ENCODE data around the gene PCNT. TPM values are rescaled to one million over a fixed set of nuclear protein-coding genes. Genes with fewer than 3 reads are reported as not detected.

PCNT gene
- total and polyA plus RNA-seq, 10 of the 15 experiments (the other 5 are each of a cell fraction or from before 2014, with no cell fraction given) = 2.9 to 39.6 (median 20.5) TPM

GRCh38 chr21:46454634-46455390, 130.9 kb downstream of the PCNT start:
- Histone ChIP-seq H3K4me3 (no peak overlapping the region), H4K20me1 (ENCODE audit: control insufficient read depth, insufficient read depth) (no peaks in the 10 kb centered on the region), H3K9me3 (replicated peaks; ENCODE audit: control insufficient read depth, insufficient read depth, low read length) (no peaks in the 10 kb centered on the region; the same call in 2 of the 3 replicates), H3K79me2 (ENCODE audit: control insufficient read depth, insufficient read depth, low read length) (peaks cover 35% of the 10 kb centered on the region), H3K27me3 (replicated peaks in 1 of 2; ENCODE audit: control insufficient read depth in 2 of 2, insufficient read depth in 2 of 2, low read length in 1 of 2) (no peaks in the 10 kb centered on the region), H3K9ac (ENCODE audit: control insufficient read depth, insufficient read depth, low read length) (no peak overlapping the region), H3K36me3 (ENCODE audit: control insufficient read depth in 2 of 2, insufficient read depth in 2 of 2, low read length in 1 of 2) (peaks cover 0 to 12% of the 10 kb centered on the region in 2 experiments; a peak in 2 of 4 replicates), H3K4me1 (ENCODE audit: control insufficient read depth, insufficient read depth, low read length) (no peaks in the 10 kb centered on the region), H3K4me2 (ENCODE audit: control insufficient read depth, insufficient read depth) (no peak overlapping the region), H3K27ac (ENCODE audit: control insufficient read depth, insufficient read depth) (no peak overlapping the region), H2AFZ (ENCODE audit: control insufficient read depth, low read depth, low read length) (no peak overlapping the region)
- no TSS peak for BruUV-seq (replicated peaks)
- no peak for ATAC-seq
- in situ Hi-C loops (cut with MboI) = no loop called here
- FAIRE-seq = no peak
- 76% methylated on average over 4 of the region's 4 CpGs for WGBS (ENCODE audit: insufficient coverage, insufficient replicate concordance, low lambda C conversion rate, missing lambda C conversion rate)
- RAD21 ChIA-PET (ENCODE audit: unreplicated experiment) = no interaction called here
- SMC1A ChIA-PET (ENCODE audit: uncharacterized antibody, unreplicated experiment) = interaction anchor here (0.6 to 1.3 kb wide), 2 partner anchors 32 to 46 kb away, joined by 3 read pairs; no protein-coding TSS in a partner anchor
- POLR2A ChIA-PET = interaction anchor here (0.6 kb wide), 1 partner anchor 17 kb away, joined by 3 read pairs; no protein-coding TSS in a partner anchor
- intact Hi-C loops (cut with micrococcal nuclease; ENCODE audit: unreplicated experiment) = loop anchor here (5.0 kb wide), 1 partner anchor 133 kb away; the partner anchor contains the start of genes C21orf58 and PCNT
- TF ChIP-seq TCF12 (IDR thresholded peaks at IDR 0.05; ENCODE audit: low read depth, low read length) = no peak
- no peak for TF ChIP-seq RBBP5 (conservative IDR thresholded peaks at IDR 0.05)
- TF ChIP-seq FOXM1 (IDR thresholded peaks at IDR 0.05; ENCODE audit: low read depth, low read length) = no peak
- no peak for TF ChIP-seq SMARCA5 (IDR thresholded peaks at IDR 0.05)
- no peak for TF ChIP-seq E2F8 (IDR thresholded peaks at IDR 0.05; ENCODE audit: low read depth, partially characterized antibody)
- no peak for DNase-seq (ENCODE audit: low read depth, low spot score)
- CTCF ChIA-PET = no interaction called here
